ENCODE measurements around the gene ARID4B. TPM values are rescaled to one million over a fixed set of nuclear protein-coding genes. Genes with fewer than 3 reads are reported as not detected.

ARID4B gene
- total RNA-seq, 4 donors from 2014 or later: 15.2 to 99.7 (median 30.8) TPM

GRCh38 chr1:235298758-235299157 lies 29.2 kb downstream of the ARID4B start:
- intact Hi-C loops (cut with DNase I): no loop called here
- Histone ChIP-seq H3K27ac (no peak overlapping the region), H3K4me1 (peaks cover 3 to 51% (median 5%) of the 10 kb centered on the region in 3 donors), H3K4me3 (no peak overlapping the region), H3K36me3 (no peaks in the 10 kb centered on the region), H3K9me3 (no peaks in the 10 kb centered on the region), H3K27me3 (no peaks in the 10 kb centered on the region)
- no peak for DNase-seq
- 32 to 38% methylated on average over 2 of the region's 2 CpGs for WGBS, 2 donors
- TF ChIP-seq, protein P1, sequence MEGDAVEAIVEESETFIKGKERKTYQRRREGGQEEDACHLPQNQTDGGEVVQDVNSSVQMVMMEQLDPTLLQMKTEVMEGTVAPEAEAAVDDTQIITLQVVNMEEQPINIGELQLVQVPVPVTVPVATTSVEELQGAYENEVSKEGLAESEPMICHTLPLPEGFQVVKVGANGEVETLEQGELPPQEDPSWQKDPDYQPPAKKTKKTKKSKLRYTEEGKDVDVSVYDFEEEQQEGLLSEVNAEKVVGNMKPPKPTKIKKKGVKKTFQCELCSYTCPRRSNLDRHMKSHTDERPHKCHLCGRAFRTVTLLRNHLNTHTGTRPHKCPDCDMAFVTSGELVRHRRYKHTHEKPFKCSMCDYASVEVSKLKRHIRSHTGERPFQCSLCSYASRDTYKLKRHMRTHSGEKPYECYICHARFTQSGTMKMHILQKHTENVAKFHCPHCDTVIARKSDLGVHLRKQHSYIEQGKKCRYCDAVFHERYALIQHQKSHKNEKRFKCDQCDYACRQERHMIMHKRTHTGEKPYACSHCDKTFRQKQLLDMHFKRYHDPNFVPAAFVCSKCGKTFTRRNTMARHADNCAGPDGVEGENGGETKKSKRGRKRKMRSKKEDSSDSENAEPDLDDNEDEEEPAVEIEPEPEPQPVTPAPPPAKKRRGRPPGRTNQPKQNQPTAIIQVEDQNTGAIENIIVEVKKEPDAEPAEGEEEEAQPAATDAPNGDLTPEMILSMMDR (IDR thresholded peaks at IDR 0.05): no peak
- no peak for TF ChIP-seq POLR2A (IDR thresholded peaks at IDR 0.05)

GRCh38 chr1:235297579-235297978 lies 30.4 kb downstream of the ARID4B start:
- intact Hi-C loops (cut with DNase I): no loop called here
- Histone ChIP-seq H3K36me3 (no peaks in the 10 kb centered on the region), H3K4me1 (peaks cover 3 to 52% (median 5%) of the 10 kb centered on the region in 3 donors), H3K4me3 (no peak overlapping the region), H3K9me3 (no peaks in the 10 kb centered on the region), H3K27ac (peak overlapping the region in 1 of 4 donors; percentile 11), H3K27me3 (no peaks in the 10 kb centered on the region)
- DNase-seq: no peak
- TF ChIP-seq POLR2A (IDR thresholded peaks at IDR 0.05): no peak
- TF ChIP-seq, protein P1 (IDR thresholded peaks at IDR 0.05): no peak
- 41 to 49% methylated on average over 3 of the region's 3 CpGs for WGBS, 2 donors

- Histone ChIP-seq H3K9me3 (no peaks in the 10 kb centered on the region), H3K27ac (no peak overlapping the region), H3K27me3 (no peaks in the 10 kb centered on the region), H3K36me3 (no peaks in the 10 kb centered on the region), H3K4me3 (no peak overlapping the region), H3K4me1 (peaks cover 3 to 56% (median 5%) of the 10 kb centered on the region in 3 donors)
- DNase-seq: no peak
- TF ChIP-seq POLR2A (IDR thresholded peaks at IDR 0.05): no peak
- TF ChIP-seq, protein P1 (IDR thresholded peaks at IDR 0.05): no peak
- intact Hi-C loops (cut with DNase I): no loop called here
- 95 to 100% methylated on average over 1 of the region's 1 CpG for WGBS, 2 donors
Measured at GRCh38 chr1:235296729-235297128, 31.2 kb downstream of the ARID4B start.

DNA sequence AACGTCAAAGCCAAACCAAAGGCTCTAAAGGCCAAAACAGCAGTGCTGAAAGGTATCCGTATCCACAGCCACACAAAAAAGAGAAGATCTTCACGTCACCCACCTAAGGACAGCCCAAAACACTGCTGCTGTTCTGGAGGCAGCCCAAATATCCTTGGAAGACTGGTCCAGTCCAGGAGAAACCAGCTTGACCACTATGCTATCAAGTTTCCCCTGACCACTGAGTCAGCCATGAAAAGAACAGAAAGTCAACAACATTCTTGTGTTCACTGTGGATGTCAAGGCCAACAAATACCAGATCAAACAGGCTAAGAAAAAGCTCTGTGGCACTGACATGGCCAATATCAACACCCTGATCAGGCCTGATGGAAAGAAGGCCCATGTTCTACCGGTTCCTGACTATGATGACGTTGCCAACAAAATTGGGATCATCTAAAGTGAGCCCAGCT lies 32.1 kb downstream of the ARID4B start:
- H3K4me1 ChIP-seq: peaks cover 3 to 64% (median 5%) of the 10 kb centered on the region in 3 donors
- H3K27ac ChIP-seq: peak overlapping the region in 2 of 4 donors; percentile 39 to 47
- intact Hi-C loops (cut with DNase I): no loop called here
- H3K27me3 ChIP-seq: no peaks in the 10 kb centered on the region
- H3K36me3 ChIP-seq: no peaks in the 10 kb centered on the region
- TF ChIP-seq POLR2A (IDR thresholded peaks at IDR 0.05): no peak
- TF ChIP-seq, protein P1 (IDR thresholded peaks at IDR 0.05): no peak
- 76 to 84% methylated on average over 5 of the region's 5 CpGs for WGBS, 2 donors
- no peak overlapping the region for H3K4me3 ChIP-seq
- no peaks in the 10 kb centered on the region for H3K9me3 ChIP-seq
- no peak for DNase-seq

GRCh38 chr1:235293322-235293942 lies 34.5 kb downstream of the ARID4B start:
- Histone ChIP-seq H3K4me1 (peaks cover 0 to 61% (median 3%) of the 10 kb centered on the region in 3 donors), H3K4me3 (no peak overlapping the region), H3K36me3 (no peaks in the 10 kb centered on the region), H3K27ac (no peak overlapping the region), H3K27me3 (no peaks in the 10 kb centered on the region), H3K9me3 (no peaks in the 10 kb centered on the region)
- intact Hi-C loops (cut with DNase I): no loop called here
- DNase-seq: no peak
- TF ChIP-seq POLR2A (IDR thresholded peaks at IDR 0.05): no peak
- TF ChIP-seq, protein P1 (IDR thresholded peaks at IDR 0.05): no peak
